AG09309 (cell line): ENCODE data around the gene CEP170B.

Source experiments
- DNase-seq: peaks from one replicate; pipeline ENCODE4 v3.0.0-alpha.2; 2010; ENCODE audit warnings: low read depth
- H3K4me3 ChIP-seq: 2 replicates; pipeline ENCODE4 v1.5.1; 2011; ENCODE audit warnings: mild to moderate bottlenecking, low read depth, low read length, moderate library complexity; ENCODE audit not compliant: control insufficient read depth
- TF ChIP-seq, protein P1 (sequence below): IDR thresholded peaks from 2 replicates; pipeline ENCODE4 v1.5.1; 2011; ENCODE audit warnings: mild to moderate bottlenecking, low read depth, low read length, inconsistent platforms; ENCODE audit not compliant: insufficient read depth, control insufficient read depth; ENCODE audit errors: missing control alignments

The CEP170B gene

DNA sequence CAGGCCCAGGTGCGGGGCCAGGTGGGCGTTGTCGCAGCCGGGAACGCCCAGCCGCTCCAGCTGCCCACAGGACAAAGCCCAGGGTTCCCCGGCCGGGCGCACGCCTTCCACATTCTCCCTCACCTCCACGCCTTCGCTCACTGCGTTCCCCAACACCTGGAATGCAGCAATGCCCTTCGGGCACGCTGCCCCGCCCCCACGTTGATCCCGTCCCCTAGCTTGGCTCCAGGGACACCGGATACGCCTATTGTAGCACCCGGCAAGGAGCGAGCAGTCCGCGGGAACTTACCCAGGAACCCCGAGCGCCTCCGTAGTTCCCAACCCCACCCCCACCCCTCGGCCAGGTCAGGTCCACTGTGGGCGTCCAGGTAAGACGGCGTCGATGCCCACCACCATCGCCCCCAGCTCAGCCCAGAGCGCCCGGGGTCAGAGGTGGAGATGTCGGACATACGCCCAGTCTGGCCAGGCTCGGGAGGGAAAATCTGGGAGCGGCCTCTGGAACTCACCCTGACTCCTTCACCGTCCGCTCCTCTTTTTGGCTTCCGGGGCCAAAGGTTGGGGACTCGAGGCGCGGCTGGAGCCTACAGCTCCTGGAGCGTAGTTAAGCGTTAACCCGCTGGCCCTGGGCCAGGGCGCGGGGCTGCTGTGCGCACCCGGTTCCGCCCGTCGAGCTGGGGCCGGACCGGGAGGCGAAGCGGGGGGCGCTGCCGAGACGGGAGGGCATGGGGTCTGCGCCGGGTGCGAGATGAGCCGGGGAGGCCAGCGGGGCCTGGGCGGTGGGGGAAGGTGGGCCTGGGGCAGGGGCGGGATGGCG, 594 bp upstream of the CEP170B start:
- TF ChIP-seq, protein P1, sequence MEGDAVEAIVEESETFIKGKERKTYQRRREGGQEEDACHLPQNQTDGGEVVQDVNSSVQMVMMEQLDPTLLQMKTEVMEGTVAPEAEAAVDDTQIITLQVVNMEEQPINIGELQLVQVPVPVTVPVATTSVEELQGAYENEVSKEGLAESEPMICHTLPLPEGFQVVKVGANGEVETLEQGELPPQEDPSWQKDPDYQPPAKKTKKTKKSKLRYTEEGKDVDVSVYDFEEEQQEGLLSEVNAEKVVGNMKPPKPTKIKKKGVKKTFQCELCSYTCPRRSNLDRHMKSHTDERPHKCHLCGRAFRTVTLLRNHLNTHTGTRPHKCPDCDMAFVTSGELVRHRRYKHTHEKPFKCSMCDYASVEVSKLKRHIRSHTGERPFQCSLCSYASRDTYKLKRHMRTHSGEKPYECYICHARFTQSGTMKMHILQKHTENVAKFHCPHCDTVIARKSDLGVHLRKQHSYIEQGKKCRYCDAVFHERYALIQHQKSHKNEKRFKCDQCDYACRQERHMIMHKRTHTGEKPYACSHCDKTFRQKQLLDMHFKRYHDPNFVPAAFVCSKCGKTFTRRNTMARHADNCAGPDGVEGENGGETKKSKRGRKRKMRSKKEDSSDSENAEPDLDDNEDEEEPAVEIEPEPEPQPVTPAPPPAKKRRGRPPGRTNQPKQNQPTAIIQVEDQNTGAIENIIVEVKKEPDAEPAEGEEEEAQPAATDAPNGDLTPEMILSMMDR: no peak
- DNase-seq: no peak
- H3K4me3 ChIP-seq: peak overlapping the region; percentile 37

DNA sequence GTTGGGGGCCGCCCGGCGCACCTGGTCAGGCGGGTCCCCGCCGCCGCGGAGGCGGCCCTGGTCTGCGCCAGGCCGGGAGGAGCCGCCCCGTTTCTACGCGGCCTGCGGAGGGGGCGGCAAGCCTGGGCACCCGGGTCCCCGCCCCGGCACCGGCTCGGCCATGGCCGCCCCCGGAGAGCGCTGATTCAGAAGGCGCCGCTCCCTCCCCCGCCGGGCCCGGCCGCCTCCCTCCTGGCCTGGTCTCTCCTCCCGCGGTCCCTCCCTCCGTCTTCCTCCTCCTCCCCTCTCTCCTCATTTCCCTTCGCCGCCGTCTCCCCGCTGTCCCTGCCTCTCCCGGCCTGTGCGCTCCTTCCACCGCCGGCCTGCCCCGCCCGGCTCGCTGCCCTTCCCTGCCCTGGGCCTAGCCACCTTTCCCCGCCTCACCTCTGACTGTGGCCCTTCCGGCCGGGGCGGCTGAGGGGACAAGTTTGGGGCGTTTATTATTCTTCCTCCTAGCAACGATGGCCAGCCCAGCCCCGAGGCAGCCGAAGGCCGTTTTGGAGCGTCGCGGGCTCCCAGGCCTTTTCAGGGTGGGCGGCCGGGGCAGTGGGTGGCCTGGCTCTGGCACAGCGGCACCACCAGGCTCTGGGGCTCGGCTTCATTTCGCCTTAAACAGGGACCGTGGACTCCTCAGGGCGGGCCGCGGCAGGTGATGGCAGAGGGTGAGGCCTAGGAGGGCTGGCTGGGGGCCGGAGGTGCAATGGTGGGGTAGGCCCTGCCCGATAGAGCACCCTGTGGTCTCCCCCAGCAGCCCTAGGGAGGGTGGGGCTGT, 768 bp downstream of the CEP170B start:
- peak; percentile 14 for DNase-seq
- TF ChIP-seq, protein P1: no peak
- peak overlapping the region; percentile 94 for H3K4me3 ChIP-seq

DNA sequence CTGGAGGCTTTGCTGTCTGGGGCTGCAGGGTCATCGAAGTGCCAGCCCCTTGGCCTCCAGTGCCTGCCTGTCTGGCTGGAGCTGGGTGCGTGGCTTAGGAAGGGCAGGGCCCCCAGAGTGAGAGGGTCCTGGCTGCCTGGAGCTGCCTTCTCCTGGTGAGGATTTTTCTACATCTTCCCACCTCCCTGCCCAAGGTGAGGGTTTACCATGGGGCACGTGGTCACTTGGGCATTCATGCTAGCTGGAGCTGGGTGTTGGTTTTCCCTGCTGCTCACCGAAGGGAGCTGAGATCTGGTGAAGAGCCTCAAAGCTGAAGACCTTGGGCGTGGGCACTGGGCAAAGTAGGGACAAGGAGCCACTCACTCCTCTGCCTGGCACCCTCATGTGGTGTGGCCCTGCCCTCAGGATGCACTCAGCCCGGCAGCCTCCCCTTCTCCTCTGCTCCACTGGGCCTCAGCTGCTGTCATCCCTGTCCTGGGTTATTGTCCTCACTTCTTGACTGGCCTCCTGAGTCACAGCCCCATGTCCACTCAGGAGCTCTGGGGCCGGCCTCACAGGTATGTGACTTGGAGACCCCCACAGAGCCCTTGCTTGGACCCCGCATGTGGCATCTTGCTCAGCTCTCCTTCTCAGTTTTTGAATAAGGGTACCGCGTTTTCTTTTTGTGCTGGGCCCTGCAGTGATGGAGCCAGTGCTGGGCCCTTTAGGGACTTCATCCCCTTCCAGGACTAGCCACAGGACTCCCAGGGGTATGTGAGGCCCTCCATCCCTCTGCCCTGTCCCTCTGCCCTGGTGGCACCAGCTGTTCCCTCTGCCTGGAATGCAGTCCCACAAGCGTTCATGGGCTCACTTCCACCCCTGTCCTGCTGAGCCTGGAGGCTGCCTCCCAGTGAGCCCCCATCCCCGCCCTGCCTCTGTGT, 1.6 kb downstream of the CEP170B start:
- TF ChIP-seq, protein P1: no peak
- DNase-seq: no peak
- H3K4me3 ChIP-seq: peak overlapping the region; percentile 94

DNA sequence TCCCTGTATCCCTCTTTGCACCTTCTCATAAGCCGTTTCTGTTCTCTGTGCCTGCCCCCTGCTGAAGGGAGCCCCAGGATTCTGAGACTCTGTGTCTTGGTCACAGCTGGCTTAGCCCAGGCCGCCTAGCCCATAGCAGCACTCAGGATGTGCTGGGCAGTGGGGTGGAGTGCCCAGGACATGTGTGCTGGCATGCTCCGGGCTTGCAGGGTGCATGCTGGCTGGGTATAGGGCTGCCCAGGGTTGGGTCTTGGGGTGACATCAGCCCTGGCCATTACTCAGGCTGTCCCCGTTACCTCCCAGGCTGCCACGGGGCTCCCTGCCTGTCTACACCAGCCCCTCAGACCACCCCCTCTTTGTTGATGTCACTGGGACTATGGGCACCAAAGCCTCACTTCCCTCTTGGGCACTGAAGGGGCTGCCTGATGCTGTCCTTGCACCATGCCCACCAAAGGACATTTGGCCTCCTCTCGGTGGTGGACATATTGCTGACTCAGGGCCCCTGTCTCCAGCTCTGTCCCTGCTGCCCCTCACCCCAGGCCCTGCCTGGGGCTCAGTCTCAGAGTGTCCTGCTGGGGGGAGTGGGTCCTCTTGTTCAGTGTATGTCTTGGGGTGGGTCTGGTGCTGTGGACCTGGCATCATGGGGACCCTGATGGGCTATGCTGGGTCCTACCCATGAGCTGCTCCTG, 2.4 kb downstream of the CEP170B start:
- H3K4me3 ChIP-seq: no peak overlapping the region
- DNase-seq: no peak
- TF ChIP-seq, protein P1: no peak

DNA sequence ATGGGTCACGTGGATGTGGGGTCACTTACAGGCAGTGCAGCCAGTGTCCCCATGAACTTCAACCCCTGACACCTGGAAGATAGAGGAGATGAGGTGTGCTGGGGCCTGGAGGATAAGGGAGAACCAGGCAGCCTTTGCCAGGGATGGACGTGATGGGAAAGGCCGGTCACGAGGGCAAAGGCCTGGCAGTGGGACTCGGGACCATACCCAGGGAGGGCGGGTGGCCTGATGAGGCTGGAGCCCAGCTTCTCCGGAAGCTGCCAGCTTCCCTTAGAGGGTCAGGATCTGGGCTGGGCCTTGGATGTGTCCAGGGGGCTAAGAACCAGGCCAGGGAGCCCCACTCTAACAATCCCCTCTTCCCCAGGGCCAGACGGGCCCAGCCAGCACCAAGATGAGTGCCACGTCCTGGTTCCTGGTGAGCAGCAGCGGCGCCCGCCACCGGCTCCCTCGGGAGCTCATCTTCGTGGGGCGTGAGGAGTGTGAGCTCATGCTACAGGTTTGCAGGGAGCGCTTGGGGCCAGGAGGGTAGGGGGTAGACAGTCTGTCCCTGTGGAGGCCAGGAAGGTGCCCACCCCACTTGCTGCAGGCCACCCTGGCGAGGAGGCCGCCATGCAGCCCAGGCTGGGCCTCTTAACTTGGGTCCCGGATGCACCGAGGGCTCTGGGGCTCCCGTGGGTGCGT, 3.1 kb downstream of the CEP170B start:
- TF ChIP-seq, protein P1: no peak
- no peak overlapping the region for H3K4me3 ChIP-seq
- no peak for DNase-seq
